IMR-90 (cell line): ENCODE results near the gene ZCCHC24. TPM values are rescaled to one million over a fixed set of nuclear protein-coding genes. Genes with fewer than 3 reads are reported as not detected.

Source experiments
- ATAC-seq: fragments of 200-7000 bp; cut with Tn5 transposase; 2 replicates; pipeline ENCODE4 v1.9.1; 2020; ENCODE audit warnings: low read depth, mild to moderate bottlenecking, moderate library complexity
- BruUV-seq: library from RNA; stranded (reverse); fragments of 400-500 nt; replicated peaks from 2 replicates; lab custom pipeline; 2021; lab: Mats Ljungman, UMichigan
- CTCF ChIA-PET: fragments of 300-600 bp; formaldehyde crosslinking; extraction: SDS; loops from one replicate; lab custom pipeline; 2021; ENCODE audit warnings: antibody characterized with exemption; lab: Yijun Ruan, JAX
- POLR2A ChIA-PET: fragments of 300-600 bp; sonication (Branson Sonifier 250); formaldehyde crosslinking; loops from one replicate; lab custom pipeline; 2022; ENCODE audit warnings: antibody characterized with exemption; ENCODE audit not compliant: unreplicated experiment; lab: Charles Lee
- DNase-seq: peaks from one replicate; pipeline ENCODE4 v3.0.0; 2013
- H2AFZ ChIP-seq: replicated peaks from 2 replicates; pipeline ENCODE3; 2013; ENCODE audit warnings: low read length, mild to moderate bottlenecking; ENCODE audit not compliant: poor library complexity
- H2AK5ac ChIP-seq: 2 replicates; pipeline ENCODE4 v1.6.1; 2013; ENCODE audit warnings: low read depth, low read length, inconsistent platforms
- H2AK9ac ChIP-seq: replicated peaks from 2 replicates; pipeline ENCODE3; 2013; ENCODE audit warnings: mild to moderate bottlenecking, low read depth, low read length, moderate library complexity; ENCODE audit not compliant: poor library complexity
- H2BK120ac ChIP-seq: 2 replicates; pipeline ENCODE4 v1.6.1; 2013; ENCODE audit warnings: low read depth, low read length, inconsistent platforms
- H2BK15ac ChIP-seq: 3 replicates; pipeline ENCODE4 v1.6.1; 2013; ENCODE audit warnings: low read depth, low read length, inconsistent platforms
- H2BK20ac ChIP-seq: 2 replicates; pipeline ENCODE4 v1.6.1; 2013; ENCODE audit warnings: low read depth, mild to moderate bottlenecking, inconsistent platforms, low read length, moderate library complexity
- H2BK5ac ChIP-seq: 2 replicates; pipeline ENCODE4 v1.6.1; 2013; ENCODE audit warnings: mild to moderate bottlenecking, low read depth, low read length, inconsistent platforms; ENCODE audit not compliant: poor library complexity, severe bottlenecking
- H3K14ac ChIP-seq: replicated peaks from 2 replicates; pipeline ENCODE4 v1.6.1; 2013; ENCODE audit warnings: low read depth, low read length, inconsistent platforms
- H3K18ac ChIP-seq: 2 replicates; pipeline ENCODE4 v1.6.1; 2013; ENCODE audit warnings: low read depth, low read length, control low read depth
- H3K23ac ChIP-seq: 2 replicates; pipeline ENCODE4 v1.6.1; 2013; ENCODE audit warnings: low read depth, low read length, inconsistent platforms
- H3K27ac ChIP-seq: 2 replicates; pipeline ENCODE4 v1.5.1; 2013; ENCODE audit warnings: mild to moderate bottlenecking, control low read depth, low read length; ENCODE audit not compliant: insufficient read depth
- H3K27me3 ChIP-seq: 2 replicates; pipeline ENCODE4 v1.6.1; 2013; ENCODE audit warnings: low read length; ENCODE audit not compliant: control insufficient read depth, insufficient read depth
- H3K36me3 ChIP-seq: 2 replicates; pipeline ENCODE4 v1.6.1; 2013; ENCODE audit warnings: low read length, mixed read lengths; ENCODE audit not compliant: control insufficient read depth, insufficient read depth
- H3K4ac ChIP-seq: 2 replicates; pipeline ENCODE4 v1.6.1; 2013; ENCODE audit warnings: low read depth, low read length, inconsistent platforms
- H3K4me1 ChIP-seq: 2 replicates; pipeline ENCODE4 v1.6.1; 2013; ENCODE audit warnings: low read length, mixed read lengths; ENCODE audit not compliant: control insufficient read depth, insufficient read depth
- H3K4me2 ChIP-seq: 2 replicates; pipeline ENCODE4 v1.6.1; 2013; ENCODE audit warnings: low read depth, mild to moderate bottlenecking, control low read depth, low read length, moderate library complexity
- H3K4me3 ChIP-seq: 2 replicates; pipeline ENCODE4 v1.5.1; 2013; ENCODE audit warnings: low read depth, mild to moderate bottlenecking, control low read depth, low read length, moderate library complexity; ENCODE audit not compliant: insufficient read depth
- H3K56ac ChIP-seq: 2 replicates; pipeline ENCODE4 v1.6.1; 2013; ENCODE audit warnings: low read length, inconsistent platforms; ENCODE audit not compliant: insufficient read depth; ENCODE audit errors: extremely low read depth
- H3K79me1 ChIP-seq, 2 experiments: 2 replicates each; pipeline ENCODE4 v1.6.1; 2013; ENCODE audit warnings: low read length in 2 of 2, inconsistent platforms in 1 of 2, low read depth in 1 of 2
- H3K9ac ChIP-seq: 2 replicates; pipeline ENCODE4 v1.6.1; 2013; ENCODE audit warnings: low read depth, low read length, control low read depth
- H3K9me1 ChIP-seq: 2 replicates; pipeline ENCODE4 v1.6.1; 2013; ENCODE audit warnings: low read length, inconsistent platforms; ENCODE audit not compliant: insufficient read depth
- H3K9me3 ChIP-seq: 2 replicates; pipeline ENCODE4 v1.6.1; 2013; ENCODE audit warnings: low read length; ENCODE audit not compliant: control insufficient read depth, insufficient read depth
- H4K20me1 ChIP-seq: 2 replicates; pipeline ENCODE4 v1.6.1; 2013; ENCODE audit warnings: low read length, inconsistent platforms; ENCODE audit not compliant: insufficient read depth
- H4K5ac ChIP-seq: 2 replicates; pipeline ENCODE4 v1.6.1; 2013; ENCODE audit warnings: mild to moderate bottlenecking, low read depth, low read length, control low read depth
- H4K8ac ChIP-seq, 2 experiments: 2 replicates each; pipeline ENCODE4 v1.6.1; 2013; ENCODE audit warnings: low read depth in 2 of 2, low read length in 2 of 2, control low read depth in 1 of 2, inconsistent platforms in 1 of 2
- H4K91ac ChIP-seq: 2 replicates; pipeline ENCODE4 v1.6.1; 2013; ENCODE audit warnings: low read depth, low read length, inconsistent platforms; ENCODE audit not compliant: insufficient read depth
- CEBPB ChIP-seq: IDR thresholded peaks from 2 replicates; pipeline ENCODE4 v1.6.1; 2012; ENCODE audit warnings: low read depth, low read length, improper control_type of control experiment
- CTCF ChIP-seq: conservative IDR thresholded peaks from 2 replicates; pipeline ENCODE4 v1.5.1; 2012; ENCODE audit warnings: mild to moderate bottlenecking, low read depth, low read length, improper control_type of control experiment
- WGBS, 2 experiments: methylation state at CpG; one replicate each; pipeline versions ENCODE4 v1.1.5 to v1.1.7; 2013; ENCODE audit warnings: missing lambda C conversion rate in 2 of 2; ENCODE audit not compliant: insufficient read length in 1 of 2; ENCODE audit errors: extremely low coverage in 2 of 2; 5-methylcytosine and 5-hydroxymethylcytosine counted together
- dilution Hi-C: fragments of 300-500 bp; cut with HindIII; formaldehyde crosslinking; loops from one replicate; pipeline ENCODE4 v1.14.3; 2018; ENCODE audit warnings: low sequenced_read_pairs; ENCODE audit not compliant: unreplicated experiment
- in situ Hi-C: fragments of 300-500 bp; cut with MboI; formaldehyde crosslinking; loops from 3 replicates; pipeline ENCODE4 v1.14.3; 2019; ENCODE audit warnings: low sequenced_read_pairs, inconsistent platforms, mixed read lengths
- intact Hi-C: fragments of 100-400 bp; cut with micrococcal nuclease; formaldehyde crosslinking; loops from 2 replicates; pipeline ENCODE4 v1.10.0; 2022
- polyA plus RNA-seq, 3 experiments: library from polyadenylated mRNA; depleted of rRNA; stranded (reverse); fragments of >200 nt; gene quantifications; 2 replicates each; pipeline ENCODE4 v1.2.3, GENCODE V29; 2012; ENCODE audit warnings: low replicate concordance in 1 of 3
- total RNA-seq: library from RNA; depleted of rRNA; stranded (reverse); fragments of >200 nt; gene quantifications from 2 replicates; pipeline ENCODE4 v1.2.3, GENCODE V29; 2012

ZCCHC24 gene
- total and polyA plus RNA-seq, 2 of the 4 experiments (the other 2 are of a cell fraction): 15.1 to 25.9 TPM

- Histone ChIP-seq H3K14ac (no peak overlapping the region), H4K91ac (no peak overlapping the region), H4K5ac (no peak overlapping the region), H3K9me1 (peaks cover 4% of the 10 kb centered on the region; the same call in 1 of the 2 replicates), H3K23ac (no peak overlapping the region), H2AK5ac (no peak overlapping the region), H3K9ac (no peak overlapping the region), H2BK15ac (no peak overlapping the region), H3K4me1 (peaks cover 2% of the 10 kb centered on the region; the same call in 1 of the 2 replicates), H2AK9ac (peak overlapping the region; percentile 71), H3K36me3 (peaks cover 65% of the 10 kb centered on the region), H4K8ac (no peak overlapping the region), H3K27ac (no peak overlapping the region), H2AFZ (no peak overlapping the region), H3K79me1 (peaks cover 13 to 22% of the 10 kb centered on the region in 2 experiments), H2BK20ac (no peak overlapping the region), H2BK120ac (no peak overlapping the region), H3K18ac (no peak overlapping the region), H3K4me3 (no peak overlapping the region), H3K4me2 (no peak overlapping the region), H3K56ac (no peak overlapping the region), H3K9me3 (no peaks in the 10 kb centered on the region), H3K27me3 (no peaks in the 10 kb centered on the region), H4K20me1 (0 out of 2 replicates have a peak, but pooled peaks cover 3% of the 10 kb centered on the region), H2BK5ac (no peak overlapping the region), H3K4ac (no peak overlapping the region)
- WGBS, 2 experiments: 100% methylated on average over 1 of the region's 5 CpGs; no CpG with 5 or more reads in 1 of the 2 experiments
- dilution Hi-C loops (no loop called here), intact Hi-C loops (no loop called here), in situ Hi-C loops (loop anchor here (25.0 kb wide), 1 partner anchor 100 kb away; no protein-coding TSS in a partner anchor)
- no TSS peak for BruUV-seq
- ChIA-PET POLR2A (no interaction called here), CTCF (no interaction called here)
- DNase-seq (no peak), ATAC-seq (no peak)
- no peak for TF ChIP-seq CTCF
- no peak for TF ChIP-seq CEBPB
Observed at GRCh38 chr10:79387466-79387973, 57.9 kb downstream of the ZCCHC24 start.
